Upper lobe of right lung (tissue), 1 donor: ENCODE results near the gene ACTN2. TPM values are rescaled to one million over a fixed set of nuclear protein-coding genes. Genes with fewer than 3 reads are reported as not detected.

ENCODE experiments used
- ATAC-seq: fragments of 200-7000 bp; cut with Tn5 transposase; one replicate; pipeline ENCODE4 v1.9.1; 2020; ENCODE audit warnings: mild to moderate bottlenecking, moderate library complexity
- DNase-seq: peaks from one replicate; pipeline ENCODE4 v3.0.0-alpha.2; 2020
- H3K27ac ChIP-seq: fragments of 200-600 bp; one replicate; pipeline ENCODE4 v1.8.0; 2022
- H3K27me3 ChIP-seq: fragments of 200-600 bp; one replicate; pipeline ENCODE4 v1.8.0; 2022; ENCODE audit warnings: mild to moderate bottlenecking
- H3K36me3 ChIP-seq: fragments of 200-600 bp; one replicate; pipeline ENCODE4 v1.8.0; 2022
- H3K4me1 ChIP-seq: fragments of 200-600 bp; one replicate; pipeline ENCODE4 v1.8.0; 2022
- H3K4me3 ChIP-seq: fragments of 200-600 bp; one replicate; pipeline ENCODE4 v1.8.0; 2022; ENCODE audit warnings: mild to moderate bottlenecking
- H3K9me3 ChIP-seq: fragments of 200-600 bp; one replicate; pipeline ENCODE4 v1.8.0; 2022
- CTCF ChIP-seq: fragments of 200-600 bp; IDR thresholded peaks from one replicate; pipeline ENCODE4 v1.8.0; 2022; ENCODE audit warnings: antibody characterized with exemption
- intact Hi-C: fragments of 100-400 bp; cut with DNase I; formaldehyde crosslinking; loops from one replicate; pipeline ENCODE4 v1.11.0; 2022
- total RNA-seq: library from RNA; stranded (reverse); fragmentation: NEBNext Ultra II Directional; extraction: Animal tissue kit (Norgen Biotek cat#: 25700); gene quantifications from one replicate; pipeline ENCODE4 v1.2.1, GENCODE V29; 2021
- donor health status: DM: no; HTN: yes; CAD: no; lungs with severe emphysema.

The ACTN2 gene
- total RNA-seq, 1 donor from 2014 or later: 2.8 TPM

- intact Hi-C loops: no loop called here
- Histone ChIP-seq H3K36me3 (no peaks in the 10 kb centered on the region), H3K4me3 (no peak overlapping the region), H3K27me3 (no peaks in the 10 kb centered on the region), H3K4me1 (peaks cover 2% of the 10 kb centered on the region), H3K27ac (no peak overlapping the region), H3K9me3 (no peaks in the 10 kb centered on the region)
- DNase-seq (no peak), ATAC-seq (no peak)
- TF ChIP-seq CTCF: no peak
Measured at GRCh38 chr1:236720206-236720605, 33.9 kb downstream of the ACTN2 start.

GRCh38 chr1:236720611-236721010, 34.3 kb downstream of the ACTN2 start:
- DNase-seq: no peak
- Histone ChIP-seq H3K27me3 (no peaks in the 10 kb centered on the region), H3K9me3 (no peaks in the 10 kb centered on the region), H3K36me3 (no peaks in the 10 kb centered on the region), H3K4me3 (no peak overlapping the region), H3K27ac (no peak overlapping the region), H3K4me1 (peaks cover 2% of the 10 kb centered on the region)
- ATAC-seq: no peak
- no peak for TF ChIP-seq CTCF
- intact Hi-C loops: no loop called here

GRCh38 chr1:236724049-236724448, 37.8 kb downstream of the ACTN2 start:
- H3K4me1 ChIP-seq: no peaks in the 10 kb centered on the region
- H3K27ac ChIP-seq: no peak overlapping the region
- no peaks in the 10 kb centered on the region for H3K9me3 ChIP-seq
- no peaks in the 10 kb centered on the region for H3K27me3 ChIP-seq
- DNase-seq (no peak), ATAC-seq (no peak)
- no peak overlapping the region for H3K4me3 ChIP-seq
- no peaks in the 10 kb centered on the region for H3K36me3 ChIP-seq
- intact Hi-C loops: no loop called here
- TF ChIP-seq CTCF: no peak

GRCh38 chr1:236724506-236724905, 38.2 kb downstream of the ACTN2 start:
- no peak for DNase-seq
- Histone ChIP-seq H3K4me1 (no peaks in the 10 kb centered on the region), H3K36me3 (no peaks in the 10 kb centered on the region), H3K4me3 (no peak overlapping the region), H3K27ac (no peak overlapping the region), H3K27me3 (no peaks in the 10 kb centered on the region), H3K9me3 (no peaks in the 10 kb centered on the region)
- intact Hi-C loops: no loop called here
- TF ChIP-seq CTCF: no peak
- no peak for ATAC-seq

- no peak for DNase-seq
- TF ChIP-seq CTCF: no peak
- no peaks in the 10 kb centered on the region for H3K4me1 ChIP-seq
- H3K4me3 ChIP-seq: no peak overlapping the region
- H3K9me3 ChIP-seq: no peaks in the 10 kb centered on the region
- intact Hi-C loops: no loop called here
- H3K36me3 ChIP-seq: no peaks in the 10 kb centered on the region
- H3K27me3 ChIP-seq: no peaks in the 10 kb centered on the region
- no peak overlapping the region for H3K27ac ChIP-seq
- ATAC-seq: no peak
Measured at GRCh38 chr1:236725668-236726067, 39.4 kb downstream of the ACTN2 start.

GRCh38 chr1:236727521-236727920, 41.2 kb downstream of the ACTN2 start:
- intact Hi-C loops: no loop called here
- no peak for TF ChIP-seq CTCF
- Histone ChIP-seq H3K27me3 (no peaks in the 10 kb centered on the region), H3K36me3 (no peaks in the 10 kb centered on the region), H3K4me1 (no peaks in the 10 kb centered on the region), H3K27ac (no peak overlapping the region), H3K9me3 (no peaks in the 10 kb centered on the region), H3K4me3 (no peak overlapping the region)
- no peak for ATAC-seq
- no peak for DNase-seq
